ENCODE data around the gene FAM83G.

GRCh38 chr17:19017804-19018599 lies 13.4 kb upstream of the FAM83G start:
- no peak for TF ChIP-seq CTCF (conservative IDR thresholded peaks at IDR 0.05 in 1 of 2, IDR thresholded peaks at IDR 0.05 in 1 of 2; ENCODE audit: low read depth in 1 of 2, low read length in 2 of 2)
- TF ChIP-seq EZH2 (IDR thresholded peaks at IDR 0.05; ENCODE audit: low read length, missing control alignments): no peak

Data from fibroblast of lung (primary cell).